ENCODE measurements around the gene MED15. TPM values are rescaled to one million over a fixed set of nuclear protein-coding genes. Genes with fewer than 3 reads are reported as not detected.

Gene MED15
- total and polyA plus RNA-seq, 2 of the 4 experiments (the other 2 are of a cell fraction), result 19.0 to 68.8 TPM

GRCh38 chr22:20561882-20562281 lies 54.5 kb downstream of the MED15 start:
- Histone ChIP-seq H2BK20ac (ENCODE audit: low read depth, low read length) (no peak overlapping the region), H3K4me1 (ENCODE audit: control insufficient read depth, insufficient read depth, low read length) (peaks cover 17% of the 10 kb centered on the region), H2BK15ac (ENCODE audit: low read depth, low read length) (no peak overlapping the region), H2AK5ac (ENCODE audit: low read depth, low read length) (peak overlapping the region; percentile 56; the same call in 1 of the 2 replicates), H2AFZ (replicated peaks; ENCODE audit: low read length, poor library complexity) (no peak overlapping the region), H4K20me1 (ENCODE audit: insufficient read depth, low read length) (peaks cover 50% of the 10 kb centered on the region), H3K9me3 (ENCODE audit: control insufficient read depth, insufficient read depth, low read length) (no peaks in the 10 kb centered on the region), H2AK9ac (replicated peaks; ENCODE audit: low read depth, low read length, poor library complexity) (no peak overlapping the region), H3K4ac (ENCODE audit: low read depth, low read length) (no peak overlapping the region), H3K79me1 (ENCODE audit: low read depth in 1 of 2, low read length in 2 of 2) (peaks cover 40 to 86% of the 10 kb centered on the region in 2 experiments), H2BK5ac (ENCODE audit: low read depth, low read length, poor library complexity, severe bottlenecking) (no peak overlapping the region), H3K14ac (replicated peaks; ENCODE audit: low read depth, low read length) (no peak overlapping the region), H3K27me3 (ENCODE audit: control insufficient read depth, insufficient read depth, low read length) (no peaks in the 10 kb centered on the region), H3K9me1 (ENCODE audit: insufficient read depth, low read length) (peaks cover 17% of the 10 kb centered on the region), H3K4me2 (ENCODE audit: low read depth, low read length) (no peak overlapping the region), H3K23ac (ENCODE audit: low read depth, low read length) (no peak overlapping the region), H3K18ac (ENCODE audit: low read depth, low read length) (no peak overlapping the region), H2BK120ac (ENCODE audit: low read depth, low read length) (no peak overlapping the region), H4K91ac (ENCODE audit: insufficient read depth, low read depth, low read length) (no peak overlapping the region), H3K36me3 (ENCODE audit: control insufficient read depth, insufficient read depth, low read length) (peaks cover 54% of the 10 kb centered on the region), H4K8ac (ENCODE audit: low read depth in 2 of 2, low read length in 2 of 2) (no peak overlapping the region), H3K56ac (ENCODE audit: extremely low read depth, insufficient read depth, low read length) (no peak overlapping the region), H3K9ac (ENCODE audit: low read depth, low read length) (no peak overlapping the region), H4K5ac (ENCODE audit: low read depth, low read length) (no peak overlapping the region), H3K4me3 (ENCODE audit: insufficient read depth, low read depth, low read length) (no peak overlapping the region), H3K27ac (ENCODE audit: insufficient read depth, low read length) (no peak overlapping the region)
- no CpG with 5 or more reads among the region's 4 CpGs for WGBS, 2 experiments (ENCODE audit: extremely low coverage in 2 of 2, insufficient read length in 1 of 2)
- DNase-seq, result no peak
- TF ChIP-seq POLR2A (IDR thresholded peaks at IDR 0.05; ENCODE audit: low read depth, low read length) (no peak), CTCF (conservative IDR thresholded peaks at IDR 0.05; ENCODE audit: low read depth, low read length) (no peak), NFE2L2 (IDR thresholded peaks at IDR 0.05; ENCODE audit: low read depth, low read length) (0 out of 2 replicates have a peak, but pooled peaks have one; percentile 35), MAFK (IDR thresholded peaks at IDR 0.05; ENCODE audit: low read depth, low read length) (peak; percentile 49), CEBPB (IDR thresholded peaks at IDR 0.05; ENCODE audit: low read depth, low read length) (peak; percentile 38; the same call in 1 of the 2 replicates), MXI1 (IDR thresholded peaks at IDR 0.05; ENCODE audit: borderline replicate concordance, low read depth, low read length) (no peak), BHLHE40 (IDR thresholded peaks at IDR 0.05; ENCODE audit: low read depth, low read length) (no peak), SMC3 (IDR thresholded peaks at IDR 0.05; ENCODE audit: low read depth, low read length) (no peak), ELK1 (IDR thresholded peaks at IDR 0.05; ENCODE audit: borderline replicate concordance, low read depth, low read length) (no peak), MAZ (IDR thresholded peaks at IDR 0.05; ENCODE audit: borderline replicate concordance, low read depth, low read length) (no peak), RFX5 (IDR thresholded peaks at IDR 0.05; ENCODE audit: low read depth, low read length) (no peak), RAD21 (IDR thresholded peaks at IDR 0.05; ENCODE audit: low read length) (no peak), USF2 (IDR thresholded peaks at IDR 0.05; ENCODE audit: low read depth, low read length) (no peak), FOS (IDR thresholded peaks at IDR 0.05; ENCODE audit: low read depth, low read length) (no peak), RCOR1 (IDR thresholded peaks at IDR 0.05; ENCODE audit: insufficient replicate concordance, low read length) (no peak)
- intact Hi-C loops (cut with micrococcal nuclease), result no loop called here
- dilution Hi-C loops (cut with HindIII; ENCODE audit: low sequenced_read_pairs, unreplicated experiment), result no loop called here
- ATAC-seq (ENCODE audit: low read depth), result no peak
- CTCF ChIA-PET, result no interaction called here
- no TSS peak for BruUV-seq (replicated peaks)
- in situ Hi-C loops (cut with MboI; ENCODE audit: low sequenced_read_pairs), result no loop called here
- POLR2A ChIA-PET (ENCODE audit: unreplicated experiment), result no interaction called here

All from IMR-90 (cell line).